H1 (cell line): ENCODE measurements around the gene HOXC13.

Experiments used
- ASH2L ChIP-seq: fragments of 200-600, 300-600 bp; sonication (generic); IDR thresholded peaks from one replicate; pipeline ENCODE4 v1.7.1; 2017; ENCODE audit warnings: low read length
- CBX8 ChIP-seq: fragments of 300-800, 300-1000 bp; sonication (generic); IDR thresholded peaks from 2 replicates; pipeline ENCODE4 v1.7.1; 2016; ENCODE audit warnings: low read depth, low read length, borderline replicate concordance
- CTCF ChIP-seq, 3 experiments: IDR thresholded peaks; 1 replicate in 2 of 3; 2 replicates in 1 of 3; pipeline versions ENCODE4 v1.5.1 to v1.6.1; 2011; ENCODE audit warnings: low read length in 3 of 3, mild to moderate bottlenecking in 3 of 3, inconsistent platforms in 2 of 3, low read depth in 1 of 3, moderate library complexity in 1 of 3; ENCODE audit not compliant: insufficient read depth in 1 of 3; ENCODE audit errors: control extremely low read depth in 1 of 3
- FOSL1 ChIP-seq: IDR thresholded peaks from 2 replicates; pipeline ENCODE4 v1.6.1; 2011; ENCODE audit warnings: mild to moderate bottlenecking, low read depth, low read length, moderate library complexity; ENCODE audit not compliant: insufficient read depth
- GTF2F1 ChIP-seq: IDR thresholded peaks from 2 replicates; pipeline ENCODE4 v1.6.1; 2012; ENCODE audit warnings: low read depth, low read length, improper control_type of control experiment, borderline replicate concordance
- HDAC6 ChIP-seq: IDR thresholded peaks from one replicate; pipeline ENCODE4 v1.7.1; 2012; ENCODE audit warnings: low read depth, mild to moderate bottlenecking, inconsistent platforms, low read length, moderate library complexity
- JUN ChIP-seq: IDR thresholded peaks from 2 replicates; pipeline ENCODE4 v1.6.1; 2011; ENCODE audit warnings: low read depth, mild to moderate bottlenecking, improper control_type of control experiment, low read length
- POLR2A ChIP-seq, 2 experiments: IDR thresholded peaks; 1 replicate in 1 of 2; 2 replicates in 1 of 2; pipeline ENCODE4 v1.6.1; 2011; ENCODE audit warnings: low read depth in 2 of 2, low read length in 2 of 2, mild to moderate bottlenecking in 2 of 2; ENCODE audit errors: control extremely low read depth in 1 of 2
- POLR2AphosphoS5 ChIP-seq: IDR thresholded peaks from 2 replicates; pipeline ENCODE4 v1.6.1; 2011; ENCODE audit warnings: low read depth, low read length
- SP1 ChIP-seq: IDR thresholded peaks from 2 replicates; pipeline ENCODE4 v1.6.1; 2011; ENCODE audit warnings: low read depth, low read length
- TAF7 ChIP-seq: optimal IDR thresholded peaks from 2 replicates; pipeline ENCODE3; 2011; ENCODE audit warnings: low read depth, mild to moderate bottlenecking, inconsistent platforms, low read length, moderate library complexity, borderline replicate concordance
- TEAD4 ChIP-seq: IDR thresholded peaks from 2 replicates; pipeline ENCODE4 v1.6.1; 2012; ENCODE audit warnings: low read depth, low read length, inconsistent platforms, mixed read lengths
- TF ChIP-seq, protein P1 (sequence below): IDR thresholded peaks from 2 replicates; pipeline ENCODE4 v1.6.1; 2011; ENCODE audit warnings: low read length, improper control_type of control experiment

DNA sequence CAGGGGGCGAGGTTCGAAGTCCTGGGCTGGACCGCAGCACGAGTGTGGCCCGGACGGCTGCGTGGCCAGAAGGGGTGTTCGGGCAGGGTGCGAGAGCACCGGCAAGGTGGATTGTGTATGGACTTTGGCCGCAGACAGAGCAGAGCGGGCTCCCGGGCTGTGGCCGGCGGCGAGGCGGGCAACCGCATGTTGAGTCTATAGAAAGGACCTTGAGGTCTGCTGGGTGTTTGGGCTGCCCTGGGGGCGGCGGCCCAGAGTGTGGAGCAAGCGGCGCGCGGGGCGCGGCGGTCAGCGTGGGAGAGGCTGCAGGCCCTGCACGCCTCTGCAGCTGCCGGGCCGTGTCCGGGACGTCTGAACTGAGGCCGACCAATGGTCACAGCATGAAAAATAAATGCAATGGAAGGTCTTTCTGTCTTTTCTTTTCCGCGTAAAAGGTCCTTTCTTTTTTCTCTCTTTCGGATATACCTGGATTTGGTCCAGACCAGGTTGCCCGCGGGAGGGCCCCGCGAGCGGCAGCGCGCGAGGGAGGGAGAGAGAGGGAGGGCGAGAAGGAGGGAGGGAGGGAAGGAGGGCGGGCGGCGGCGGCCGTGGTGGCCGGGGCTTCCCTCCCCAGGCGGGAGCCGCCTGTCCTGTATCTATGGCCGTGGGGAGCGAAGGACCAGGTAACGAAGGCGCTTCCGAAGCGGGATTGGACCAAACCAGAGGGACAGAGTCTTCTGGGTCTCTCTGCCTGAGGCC lies 55.8 kb downstream of the HOXC13 start:
- TF ChIP-seq ASH2L (no peak), CTCF (IDR thresholded peaks at IDR 0.05; ENCODE audit: control extremely low read depth in 1 of 3, insufficient read depth in 1 of 3, low read depth in 1 of 3, low read length in 3 of 3) (no peak), SP1 (no peak), FOSL1 (no peak), POLR2A (IDR thresholded peaks at IDR 0.05; ENCODE audit: control extremely low read depth in 1 of 2, low read depth in 2 of 2, low read length in 2 of 2) (no peak), GTF2F1 (no peak), JUN (no peak), POLR2AphosphoS5 (no peak), TEAD4 (no peak), TAF7 (no peak), HDAC6 (no peak), CBX8 (no peak)
- TF ChIP-seq, protein P1, sequence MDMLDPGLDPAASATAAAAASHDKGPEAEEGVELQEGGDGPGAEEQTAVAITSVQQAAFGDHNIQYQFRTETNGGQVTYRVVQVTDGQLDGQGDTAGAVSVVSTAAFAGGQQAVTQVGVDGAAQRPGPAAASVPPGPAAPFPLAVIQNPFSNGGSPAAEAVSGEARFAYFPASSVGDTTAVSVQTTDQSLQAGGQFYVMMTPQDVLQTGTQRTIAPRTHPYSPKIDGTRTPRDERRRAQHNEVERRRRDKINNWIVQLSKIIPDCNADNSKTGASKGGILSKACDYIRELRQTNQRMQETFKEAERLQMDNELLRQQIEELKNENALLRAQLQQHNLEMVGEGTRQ, result no peak
